ENCODE measurements around the gene ZNF280B. TPM values are rescaled to one million over a fixed set of nuclear protein-coding genes. Genes with fewer than 3 reads are reported as not detected.

Gene ZNF280B
- total RNA-seq, 1 experiment from 2014 or later, result 3.9 TPM

DNA sequence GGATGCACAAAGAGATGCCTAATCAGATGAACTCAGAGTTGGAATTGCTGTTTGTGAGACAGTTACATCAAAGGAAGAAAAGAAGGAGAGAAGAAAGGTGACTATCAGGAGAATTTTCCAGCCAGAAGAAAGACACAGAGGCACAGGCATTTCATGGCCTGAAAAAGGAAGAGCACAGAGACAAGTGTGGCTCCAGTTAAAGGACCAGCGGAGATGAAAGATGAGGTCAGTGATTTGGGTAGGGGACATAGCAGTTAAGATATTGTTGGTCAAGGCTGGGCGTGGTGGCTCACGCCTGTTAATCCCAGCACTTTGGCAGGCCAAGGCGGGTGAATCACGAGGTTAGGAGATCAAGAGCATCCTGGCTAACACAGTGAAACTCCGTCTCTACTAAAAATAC is 15.0 kb upstream of the ZNF280B start:
- no peak overlapping the region for H3K27ac Mint-ChIP-seq (ENCODE audit: unreplicated experiment)
- no peak for DNase-seq
- peaks cover 2% of the 10 kb centered on the region for H3K27me3 Mint-ChIP-seq (ENCODE audit: insufficient read depth, unreplicated experiment)
- no TSS peak for BruUV-seq (replicated peaks)
- TF ChIP-seq, protein P1, sequence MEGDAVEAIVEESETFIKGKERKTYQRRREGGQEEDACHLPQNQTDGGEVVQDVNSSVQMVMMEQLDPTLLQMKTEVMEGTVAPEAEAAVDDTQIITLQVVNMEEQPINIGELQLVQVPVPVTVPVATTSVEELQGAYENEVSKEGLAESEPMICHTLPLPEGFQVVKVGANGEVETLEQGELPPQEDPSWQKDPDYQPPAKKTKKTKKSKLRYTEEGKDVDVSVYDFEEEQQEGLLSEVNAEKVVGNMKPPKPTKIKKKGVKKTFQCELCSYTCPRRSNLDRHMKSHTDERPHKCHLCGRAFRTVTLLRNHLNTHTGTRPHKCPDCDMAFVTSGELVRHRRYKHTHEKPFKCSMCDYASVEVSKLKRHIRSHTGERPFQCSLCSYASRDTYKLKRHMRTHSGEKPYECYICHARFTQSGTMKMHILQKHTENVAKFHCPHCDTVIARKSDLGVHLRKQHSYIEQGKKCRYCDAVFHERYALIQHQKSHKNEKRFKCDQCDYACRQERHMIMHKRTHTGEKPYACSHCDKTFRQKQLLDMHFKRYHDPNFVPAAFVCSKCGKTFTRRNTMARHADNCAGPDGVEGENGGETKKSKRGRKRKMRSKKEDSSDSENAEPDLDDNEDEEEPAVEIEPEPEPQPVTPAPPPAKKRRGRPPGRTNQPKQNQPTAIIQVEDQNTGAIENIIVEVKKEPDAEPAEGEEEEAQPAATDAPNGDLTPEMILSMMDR (IDR thresholded peaks at IDR 0.05; ENCODE audit: insufficient read depth in 1 of 2, low read depth in 1 of 2, low read length in 1 of 2, severe bottlenecking in 1 of 2, unreplicated experiment in 1 of 2), result no peak
- Histone ChIP-seq H3K36me3 (ENCODE audit: control insufficient read depth, insufficient read depth, low read length) (no peaks in the 10 kb centered on the region), H3K9me3 (no peaks in the 10 kb centered on the region), H3K4me3 (ENCODE audit: low read depth, low read length) (no peak overlapping the region), H3K4me1 (peaks cover 5% of the 10 kb centered on the region; the same call in 1 of the 2 replicates), H3K27me3 (replicated peaks; ENCODE audit: control insufficient read depth, insufficient read depth, low read length) (no peaks in the 10 kb centered on the region)
- H3K9me3 Mint-ChIP-seq (ENCODE audit: unreplicated experiment), result no peaks in the 10 kb centered on the region
- POLR2A ChIA-PET, result no interaction called here
- peaks cover 7% of the 10 kb centered on the region for H3K36me3 Mint-ChIP-seq (ENCODE audit: insufficient read depth, unreplicated experiment)
- H3K4me1 Mint-ChIP-seq (ENCODE audit: low read depth, unreplicated experiment), result no peaks in the 10 kb centered on the region
- no peak overlapping the region for H3K4me3 Mint-ChIP-seq (ENCODE audit: unreplicated experiment)
- CTCF ChIA-PET, result no interaction called here
- intact Hi-C loops (cut with micrococcal nuclease; ENCODE audit: unreplicated experiment), result no loop called here

DNA sequence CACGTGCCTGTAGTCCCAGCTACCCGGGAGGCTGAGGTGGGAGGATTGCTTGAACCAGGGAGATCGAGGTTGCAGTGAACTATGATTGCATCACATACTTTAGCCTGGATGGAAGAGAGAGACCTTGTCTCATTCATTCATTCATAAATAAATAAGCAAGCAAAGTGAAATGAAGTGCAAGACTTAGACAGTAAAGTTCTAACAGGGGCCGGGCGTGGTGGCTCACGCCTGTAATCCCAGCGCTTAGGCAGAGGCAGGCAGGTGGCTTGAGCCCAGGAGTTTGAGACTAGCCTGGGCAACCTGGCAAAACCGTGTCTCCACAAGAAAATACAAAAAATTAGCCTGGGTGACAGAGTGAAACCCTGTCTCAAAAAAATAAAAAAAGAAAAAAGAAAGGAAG is 13.1 kb upstream of the ZNF280B start:
- intact Hi-C loops (cut with micrococcal nuclease; ENCODE audit: unreplicated experiment), result no loop called here
- no peaks in the 10 kb centered on the region for H3K9me3 Mint-ChIP-seq (ENCODE audit: unreplicated experiment)
- peaks cover 2% of the 10 kb centered on the region for H3K27me3 Mint-ChIP-seq (ENCODE audit: insufficient read depth, unreplicated experiment)
- CTCF ChIA-PET, result no interaction called here
- POLR2A ChIA-PET, result no interaction called here
- peaks cover 7% of the 10 kb centered on the region for H3K36me3 Mint-ChIP-seq (ENCODE audit: insufficient read depth, unreplicated experiment)
- DNase-seq, result no peak
- no peak overlapping the region for H3K4me3 ChIP-seq (ENCODE audit: low read depth, low read length)
- no TSS peak for BruUV-seq (replicated peaks)
- peaks cover 5% of the 10 kb centered on the region; the same call in 1 of the 2 replicates for H3K4me1 ChIP-seq
- no peak overlapping the region for H3K27ac Mint-ChIP-seq (ENCODE audit: unreplicated experiment)
- no peaks in the 10 kb centered on the region for H3K36me3 ChIP-seq (ENCODE audit: control insufficient read depth, insufficient read depth, low read length)
- H3K4me1 Mint-ChIP-seq (ENCODE audit: low read depth, unreplicated experiment), result no peaks in the 10 kb centered on the region
- H3K4me3 Mint-ChIP-seq (ENCODE audit: unreplicated experiment), result no peak overlapping the region
- no peaks in the 10 kb centered on the region for H3K9me3 ChIP-seq
- TF ChIP-seq, protein P1 (IDR thresholded peaks at IDR 0.05; ENCODE audit: insufficient read depth in 1 of 2, low read depth in 1 of 2, low read length in 1 of 2, severe bottlenecking in 1 of 2, unreplicated experiment in 1 of 2), result no peak
- no peaks in the 10 kb centered on the region for H3K27me3 ChIP-seq (replicated peaks; ENCODE audit: control insufficient read depth, insufficient read depth, low read length)

DNA sequence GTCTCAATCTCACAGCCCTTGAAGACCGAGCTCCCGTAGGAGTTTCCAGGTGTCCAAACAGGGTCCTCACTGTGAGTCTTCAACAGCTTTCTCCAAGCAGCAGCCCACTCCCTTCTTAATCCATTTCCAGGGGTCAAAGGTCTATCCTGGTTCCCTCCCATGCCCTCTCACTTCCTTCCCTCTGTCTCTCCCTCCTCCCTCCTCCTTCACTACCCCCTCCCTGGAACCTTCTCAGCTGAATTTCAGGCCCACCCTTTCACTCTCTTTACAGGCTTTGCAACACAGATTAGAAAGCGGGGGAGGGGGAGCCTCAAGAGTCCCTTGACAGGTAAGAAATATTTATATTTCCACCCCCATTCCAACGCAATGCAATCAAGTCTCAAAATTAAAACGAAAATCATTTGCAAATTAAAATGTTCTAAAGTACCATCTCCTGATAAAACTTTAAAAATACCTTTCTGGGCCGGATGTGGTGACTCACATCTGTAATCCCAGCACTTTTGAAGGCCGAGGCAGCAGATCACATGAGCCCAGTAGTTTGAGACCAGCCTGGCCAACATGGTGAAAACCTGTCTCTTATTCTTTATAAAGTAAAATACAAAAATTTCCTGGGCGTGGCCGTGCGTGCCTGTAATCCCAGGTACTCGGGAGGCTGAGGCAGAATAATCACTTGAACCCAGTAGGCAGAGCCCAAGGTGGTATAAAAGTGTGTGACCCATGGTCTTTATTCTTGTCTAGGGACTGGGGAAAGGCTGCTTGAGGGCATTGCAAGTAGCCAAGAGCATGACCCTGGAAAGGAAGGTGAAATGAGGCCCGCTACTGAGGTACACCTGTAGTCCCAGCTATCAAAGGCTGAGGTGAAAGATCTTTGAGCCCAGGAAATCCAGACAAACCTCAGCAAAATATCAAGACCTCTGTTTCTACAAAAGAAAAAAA is 12.4 kb upstream of the ZNF280B start:
- peaks cover 7% of the 10 kb centered on the region for H3K9me3 Mint-ChIP-seq (ENCODE audit: unreplicated experiment)
- ChIA-PET CTCF (interaction anchor here (1.6 kb wide), 1 partner anchor 57 kb away, joined by 6 read pairs; no protein-coding TSS in a partner anchor), POLR2A (interaction anchor here (1.2 kb wide), 1 partner anchor 41 kb away, joined by 3 read pairs; no protein-coding TSS in a partner anchor)

More for the DNA sequence above, 12.4 kb upstream of the ZNF280B start:
- Histone ChIP-seq H3K4me1 (peaks cover 5% of the 10 kb centered on the region; the same call in 1 of the 2 replicates), H3K4me3 (ENCODE audit: low read depth, low read length) (no peak overlapping the region), H3K27me3 (replicated peaks; ENCODE audit: control insufficient read depth, insufficient read depth, low read length) (no peaks in the 10 kb centered on the region), H3K9me3 (no peaks in the 10 kb centered on the region), H3K36me3 (ENCODE audit: control insufficient read depth, insufficient read depth, low read length) (no peaks in the 10 kb centered on the region)
- H3K4me3 Mint-ChIP-seq (ENCODE audit: unreplicated experiment), result peak overlapping the region; percentile 75
- no peak for DNase-seq
- intact Hi-C loops (cut with micrococcal nuclease; ENCODE audit: unreplicated experiment), result no loop called here
- no TSS peak for BruUV-seq (replicated peaks)
- H3K36me3 Mint-ChIP-seq (ENCODE audit: insufficient read depth, unreplicated experiment), result peaks cover 12% of the 10 kb centered on the region
- no peaks in the 10 kb centered on the region for H3K4me1 Mint-ChIP-seq (ENCODE audit: low read depth, unreplicated experiment)
- H3K27ac Mint-ChIP-seq (ENCODE audit: unreplicated experiment), result peak overlapping the region; percentile 76
- TF ChIP-seq, protein P1 (IDR thresholded peaks at IDR 0.05; ENCODE audit: insufficient read depth in 1 of 2, low read depth in 1 of 2, low read length in 1 of 2, severe bottlenecking in 1 of 2, unreplicated experiment in 1 of 2), result no peak
- no peaks in the 10 kb centered on the region for H3K27me3 Mint-ChIP-seq (ENCODE audit: insufficient read depth, unreplicated experiment)

Data from Caco-2 (cell line).